PC-9 (cell line): ENCODE data around the gene CD274. TPM values are rescaled to one million over a fixed set of nuclear protein-coding genes. Genes with fewer than 3 reads are reported as not detected.

Experiments used
- BruUV-seq: library from RNA; stranded (reverse); fragments of 400-500 nt; replicated peaks from 2 replicates; lab custom pipeline; 2021; lab: Mats Ljungman, UMichigan
- CTCF ChIA-PET: fragments of 300-600 bp; sonication (Branson Sonifier 250); formaldehyde crosslinking; loops from one replicate; lab custom pipeline; 2022; ENCODE audit warnings: antibody characterized with exemption; lab: Charles Lee
- POLR2A ChIA-PET: fragments of 300-600 bp; sonication (Branson Sonifier 250); formaldehyde crosslinking; loops from one replicate; lab custom pipeline; 2022; ENCODE audit warnings: antibody characterized with exemption; ENCODE audit not compliant: unreplicated experiment; lab: Charles Lee
- DNase-seq, 2 experiments: peaks; one replicate each; pipeline versions ENCODE4 v3.0.0 to v3.0.0-alpha.2; 2015 to 2022; ENCODE audit warnings: mixed read lengths in 1 of 2
- H2AFZ ChIP-seq: fragments of 200-600 bp; sonication (generic); 2 replicates; pipeline ENCODE4 v1.8.1; 2017; ENCODE audit warnings: antibody characterized with exemption
- H3F3A ChIP-seq: fragments of 200-600 bp; sonication (generic); 2 replicates; pipeline ENCODE4 v1.8.1; 2017; ENCODE audit warnings: antibody characterized with exemption, mild to moderate bottlenecking, low read depth; ENCODE audit not compliant: insufficient read depth
- H3K27ac ChIP-seq: fragments of 200-600 bp; sonication (generic); 2 replicates; pipeline ENCODE4 v1.6.1; 2016; ENCODE audit warnings: mixed run types
- H3K27me3 ChIP-seq: fragments of 200-600 bp; sonication (generic); 2 replicates; pipeline ENCODE4 v1.6.1; 2016; ENCODE audit warnings: low read depth, mixed run types; ENCODE audit not compliant: insufficient read depth
- H3K36me3 ChIP-seq: fragments of 200-600 bp; sonication (generic); 2 replicates; pipeline ENCODE4 v1.6.1; 2016; ENCODE audit warnings: low read depth, mixed run types
- H3K4me1 ChIP-seq: fragments of 200-600 bp; sonication (generic); replicated peaks from 2 replicates; pipeline ENCODE4 v1.6.1; 2016; ENCODE audit warnings: mixed run types; ENCODE audit not compliant: insufficient read depth
- H3K4me2 ChIP-seq: fragments of 200-600 bp; sonication (generic); 2 replicates; pipeline ENCODE4 v1.6.1; 2017; ENCODE audit warnings: mixed run types
- H3K4me3 ChIP-seq: fragments of 200-600 bp; sonication (generic); 2 replicates; pipeline ENCODE4 v1.6.1; 2016; ENCODE audit warnings: mixed run types
- H3K79me2 ChIP-seq: fragments of 200-600 bp; sonication (generic); 2 replicates; pipeline ENCODE4 v1.6.1; 2017; ENCODE audit warnings: low read depth, mixed run types
- H3K9me2 ChIP-seq: fragments of 200-600 bp; sonication (generic); 2 replicates; pipeline ENCODE4 v1.8.1; 2017; ENCODE audit warnings: mild to moderate bottlenecking; ENCODE audit not compliant: insufficient read depth
- H3K9me3 ChIP-seq: fragments of 200-600 bp; sonication (generic); 2 replicates; pipeline ENCODE4 v1.8.1; 2016; ENCODE audit warnings: low read depth; ENCODE audit not compliant: insufficient read depth
- H4K20me1 ChIP-seq: fragments of 200-600 bp; sonication (generic); 2 replicates; pipeline ENCODE4 v1.8.1; 2017; ENCODE audit not compliant: insufficient read depth
- CTCF ChIP-seq: fragments of 200-600 bp; sonication (generic); conservative IDR thresholded peaks from 2 replicates; pipeline ENCODE4 v1.6.1; 2017; ENCODE audit warnings: mixed run types, antibody characterized with exemption, mild to moderate bottlenecking, moderate library complexity
- EZH2 ChIP-seq: fragments of 200-600 bp; sonication (generic); IDR thresholded peaks from 2 replicates; pipeline ENCODE4 v1.8.0; 2017; ENCODE audit warnings: antibody characterized with exemption, low read depth
- intact Hi-C: fragments of 100-400 bp; cut with micrococcal nuclease; formaldehyde crosslinking; loops from one replicate; pipeline ENCODE4 v1.10.0; 2022; ENCODE audit not compliant: unreplicated experiment
- total RNA-seq: library from RNA; stranded (reverse); gene quantifications from 2 replicates; pipeline ENCODE4 v1.2.3, GENCODE V29; 2021

The CD274 gene
- total RNA-seq, 1 experiment from 2014 or later = 4.4 TPM

- Histone ChIP-seq H3K79me2 (no peaks in the 10 kb centered on the region), H2AFZ (no peak overlapping the region), H4K20me1 (no peaks in the 10 kb centered on the region), H3K36me3 (no peaks in the 10 kb centered on the region), H3K9me2 (no peaks in the 10 kb centered on the region), H3K9me3 (no peaks in the 10 kb centered on the region), H3F3A (no peaks in the 10 kb centered on the region), H3K4me2 (no peak overlapping the region), H3K4me1 (no peaks in the 10 kb centered on the region), H3K4me3 (no peak overlapping the region), H3K27me3 (no peaks in the 10 kb centered on the region), H3K27ac (no peak overlapping the region)
- ChIA-PET POLR2A (no interaction called here), CTCF (no interaction called here)
- BruUV-seq = no TSS peak
- intact Hi-C loops = no loop called here
- no peak for DNase-seq
- TF ChIP-seq CTCF (no peak), EZH2 (no peak)
Observed at GRCh38 chr9:5481322-5482040, 31.1 kb downstream of the CD274 start.

- H3F3A ChIP-seq = no peaks in the 10 kb centered on the region
- no peaks in the 10 kb centered on the region for H3K4me1 ChIP-seq
- no peaks in the 10 kb centered on the region for H3K27me3 ChIP-seq
- no peak overlapping the region for H3K4me3 ChIP-seq
- no peak overlapping the region for H3K27ac ChIP-seq
- H2AFZ ChIP-seq = no peak overlapping the region
- BruUV-seq = no TSS peak
- no peaks in the 10 kb centered on the region for H3K79me2 ChIP-seq
- ChIA-PET CTCF (no interaction called here), POLR2A (no interaction called here)
- intact Hi-C loops = no loop called here
- no peaks in the 10 kb centered on the region for H3K9me2 ChIP-seq
- DNase-seq = no peak
- H4K20me1 ChIP-seq = no peaks in the 10 kb centered on the region
- TF ChIP-seq CTCF = no peak
- no peaks in the 10 kb centered on the region for H3K9me3 ChIP-seq
- no peaks in the 10 kb centered on the region for H3K36me3 ChIP-seq
- no peak overlapping the region for H3K4me2 ChIP-seq
Observed at GRCh38 chr9:5482194-5482593, 31.9 kb downstream of the CD274 start.

GRCh38 chr9:5483306-5483705, 33.0 kb downstream of the CD274 start:
- Histone ChIP-seq H3K36me3 (no peaks in the 10 kb centered on the region), H3K4me1 (no peaks in the 10 kb centered on the region), H3K4me3 (no peak overlapping the region), H3K4me2 (no peak overlapping the region), H3K27me3 (no peaks in the 10 kb centered on the region), H3K27ac (no peak overlapping the region), H4K20me1 (no peaks in the 10 kb centered on the region), H2AFZ (no peak overlapping the region), H3K79me2 (no peaks in the 10 kb centered on the region), H3K9me3 (no peaks in the 10 kb centered on the region), H3K9me2 (no peaks in the 10 kb centered on the region), H3F3A (no peaks in the 10 kb centered on the region)
- no TSS peak for BruUV-seq
- ChIA-PET POLR2A (no interaction called here), CTCF (no interaction called here)
- TF ChIP-seq EZH2 (no peak), CTCF (no peak)
- no peak for DNase-seq
- intact Hi-C loops = no loop called here
